Bronchial epithelial cell (primary cell): ENCODE data around the gene L1CAM. TPM values are rescaled to one million over a fixed set of nuclear protein-coding genes. Genes with fewer than 3 reads are reported as not detected.

ENCODE experiments used
- DNase-seq: peaks from one replicate; pipeline ENCODE4 v3.0.0-alpha.2; 2010; ENCODE audit warnings: low read depth
- FAIRE-seq: peaks from 2 replicates; lab custom pipeline; 2011; peaks lifted over from hg19 to GRCh38; lab: Jason Lieb, UNC
- H3K27me3 ChIP-seq: 2 replicates; pipeline ENCODE4 v1.5.1; 2011; ENCODE audit warnings: low read length; ENCODE audit not compliant: control insufficient read depth, insufficient read depth
- H3K36me3 ChIP-seq: 2 replicates; pipeline ENCODE4 v1.5.1; 2011; ENCODE audit warnings: low read length; ENCODE audit not compliant: control insufficient read depth, insufficient read depth
- H3K4me3 ChIP-seq: 2 replicates; pipeline ENCODE4 v1.5.1; 2011; ENCODE audit warnings: mild to moderate bottlenecking, low read depth, low read length, control low read depth
- total RNA-seq: library from RNA; depleted of rRNA; stranded (reverse); fragments of >200 nt; gene quantifications from 2 replicates; pipeline ENCODE4 v1.2.1, GENCODE V29; 2014
- TF ChIP-seq, protein P1 (sequence below): IDR thresholded peaks from 2 replicates; pipeline ENCODE4 v1.5.1; 2011; ENCODE audit warnings: mild to moderate bottlenecking, moderate library complexity, low read length, control low read depth, inconsistent platforms; ENCODE audit not compliant: insufficient read depth, severe bottlenecking

Gene L1CAM
- total RNA-seq, 1 donor from 2014 or later = 0.26 TPM

DNA sequence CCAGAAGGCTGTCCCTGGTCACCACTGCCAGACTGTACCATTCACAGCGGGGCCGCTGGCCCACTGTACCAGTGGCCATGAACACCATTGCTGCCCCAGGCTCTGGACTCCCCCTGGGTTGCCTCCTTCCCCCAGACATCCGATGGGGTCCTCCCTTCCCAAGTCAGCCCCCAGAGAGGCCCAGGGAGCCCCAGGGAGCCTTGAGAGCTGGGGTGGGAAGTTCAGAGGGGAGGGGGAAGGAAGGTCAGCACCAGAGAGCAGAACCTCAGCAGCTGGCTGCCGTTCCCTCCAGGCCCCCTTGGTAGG lies 40.5 kb upstream of the L1CAM start:
- TF ChIP-seq, protein P1, sequence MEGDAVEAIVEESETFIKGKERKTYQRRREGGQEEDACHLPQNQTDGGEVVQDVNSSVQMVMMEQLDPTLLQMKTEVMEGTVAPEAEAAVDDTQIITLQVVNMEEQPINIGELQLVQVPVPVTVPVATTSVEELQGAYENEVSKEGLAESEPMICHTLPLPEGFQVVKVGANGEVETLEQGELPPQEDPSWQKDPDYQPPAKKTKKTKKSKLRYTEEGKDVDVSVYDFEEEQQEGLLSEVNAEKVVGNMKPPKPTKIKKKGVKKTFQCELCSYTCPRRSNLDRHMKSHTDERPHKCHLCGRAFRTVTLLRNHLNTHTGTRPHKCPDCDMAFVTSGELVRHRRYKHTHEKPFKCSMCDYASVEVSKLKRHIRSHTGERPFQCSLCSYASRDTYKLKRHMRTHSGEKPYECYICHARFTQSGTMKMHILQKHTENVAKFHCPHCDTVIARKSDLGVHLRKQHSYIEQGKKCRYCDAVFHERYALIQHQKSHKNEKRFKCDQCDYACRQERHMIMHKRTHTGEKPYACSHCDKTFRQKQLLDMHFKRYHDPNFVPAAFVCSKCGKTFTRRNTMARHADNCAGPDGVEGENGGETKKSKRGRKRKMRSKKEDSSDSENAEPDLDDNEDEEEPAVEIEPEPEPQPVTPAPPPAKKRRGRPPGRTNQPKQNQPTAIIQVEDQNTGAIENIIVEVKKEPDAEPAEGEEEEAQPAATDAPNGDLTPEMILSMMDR = no peak
- no peaks in the 10 kb centered on the region for H3K27me3 ChIP-seq
- peaks cover 4% of the 10 kb centered on the region for H3K36me3 ChIP-seq
- no peak for DNase-seq
- H3K4me3 ChIP-seq = no peak overlapping the region
- FAIRE-seq = no peak

DNA sequence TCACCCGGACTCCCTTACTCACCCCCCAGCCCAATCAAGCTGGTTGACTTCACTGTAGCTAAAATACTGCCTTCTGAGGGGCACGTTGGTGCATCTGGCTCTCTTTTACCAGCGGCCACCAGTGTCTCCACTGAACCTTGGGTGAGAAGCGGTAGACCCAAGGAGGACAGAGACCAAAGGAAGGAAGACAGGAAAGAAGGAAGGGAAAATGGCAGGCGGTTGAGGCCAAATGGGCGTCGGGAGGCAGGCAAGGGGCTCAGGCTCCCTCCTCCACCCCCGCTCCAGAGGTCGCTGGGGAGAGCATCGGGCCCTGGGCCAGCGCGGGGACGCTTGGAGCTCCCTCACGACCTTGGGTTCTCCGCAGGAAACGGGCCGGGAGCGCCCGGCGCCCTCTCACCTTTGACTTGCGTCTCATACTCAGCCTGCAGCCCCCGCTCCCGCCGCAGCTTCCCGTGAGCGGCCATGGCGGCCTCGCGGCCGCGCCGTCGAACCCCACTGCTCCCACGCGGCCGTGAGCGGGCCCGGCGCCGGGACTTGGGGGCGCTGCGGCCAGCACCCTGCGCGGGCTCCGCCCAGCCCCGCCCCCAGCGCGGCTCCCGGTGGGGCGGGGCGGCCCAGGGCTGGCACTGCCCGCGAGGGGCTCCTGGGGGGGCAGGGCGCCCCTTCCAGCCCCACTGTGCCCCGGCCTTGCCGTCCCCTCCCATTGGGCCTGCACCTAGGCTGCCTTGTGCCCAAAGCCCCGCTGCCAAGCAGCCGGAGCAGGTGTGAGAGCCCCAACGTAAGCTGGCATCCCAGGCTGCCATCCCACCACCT lies 40.0 kb upstream of the L1CAM start, which contains the start of gene ARHGAP4:
ARHGAP4 (minus strand) TSS at position 526 of the 813 bp plus-strand sequence; CDS start at position 464, 62 bp downstream.
- FAIRE-seq (no peak), DNase-seq (no peak)
- H3K36me3 ChIP-seq = peaks cover 1% of the 10 kb centered on the region
- TF ChIP-seq, protein P1 = no peak
- peak within 1 kb of the TSS; percentile 53 for H3K4me3 ChIP-seq
- no peaks in the 10 kb centered on the region for H3K27me3 ChIP-seq

DNA sequence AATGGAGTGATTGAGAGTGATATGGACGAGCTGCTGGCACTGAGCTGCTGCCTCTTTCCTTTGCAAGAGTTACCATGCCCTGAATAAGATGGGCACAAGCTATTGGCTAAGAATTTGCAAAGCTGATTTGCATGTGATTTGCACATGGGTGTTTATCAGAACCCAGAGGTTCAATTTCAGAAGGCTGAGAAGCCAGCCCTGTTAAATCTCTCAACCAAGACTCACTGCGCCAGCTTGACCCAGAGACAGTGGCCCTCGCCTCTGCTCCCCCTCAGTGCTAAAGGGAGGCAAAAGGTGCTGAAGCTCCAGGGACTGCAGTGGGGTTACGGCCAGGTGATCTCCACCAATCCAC lies 39.4 kb upstream of the L1CAM start:
- peaks cover 1% of the 10 kb centered on the region for H3K36me3 ChIP-seq
- FAIRE-seq = no peak
- TF ChIP-seq, protein P1 = no peak
- H3K4me3 ChIP-seq = no peak overlapping the region
- no peaks in the 10 kb centered on the region for H3K27me3 ChIP-seq
- DNase-seq = no peak

DNA sequence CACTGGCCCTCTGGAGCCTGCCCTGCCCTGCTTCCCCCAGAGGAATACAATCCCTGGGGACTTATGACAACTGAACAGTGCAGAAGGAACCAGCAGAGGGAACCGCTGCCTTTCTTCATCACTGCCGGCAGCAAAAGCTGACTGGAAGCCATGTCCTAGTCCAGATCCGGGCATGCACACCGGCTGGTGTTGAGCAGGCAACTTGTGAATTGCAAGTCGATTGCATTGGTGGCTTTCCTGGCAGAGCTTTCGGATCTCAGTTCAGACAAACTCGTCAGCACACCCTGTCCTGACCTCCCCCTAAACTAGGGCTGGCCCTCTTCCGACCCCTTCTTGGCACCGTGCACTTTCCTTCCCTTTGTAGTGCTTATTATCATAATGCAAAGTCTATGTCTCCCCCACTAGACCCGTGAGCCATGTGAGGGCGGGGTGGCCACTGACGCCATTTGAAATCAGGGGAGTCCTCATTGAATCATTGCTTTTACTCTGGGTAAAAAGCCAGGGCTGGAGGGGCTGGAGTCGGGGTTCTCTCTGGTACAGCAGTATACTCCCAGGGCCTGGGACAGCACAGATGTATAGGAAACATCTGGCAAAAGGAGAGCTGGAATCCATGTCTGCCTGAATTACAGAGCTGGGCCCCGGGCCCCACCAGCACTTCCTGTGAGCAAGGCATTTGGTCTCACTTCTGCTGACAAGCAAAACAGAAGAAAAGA lies 38.3 kb upstream of the L1CAM start:
- TF ChIP-seq, protein P1 = peak; percentile 20
- no peak for DNase-seq
- Histone ChIP-seq H3K36me3 (no peaks in the 10 kb centered on the region), H3K27me3 (no peaks in the 10 kb centered on the region), H3K4me3 (no peak overlapping the region)
- no peak for FAIRE-seq

DNA sequence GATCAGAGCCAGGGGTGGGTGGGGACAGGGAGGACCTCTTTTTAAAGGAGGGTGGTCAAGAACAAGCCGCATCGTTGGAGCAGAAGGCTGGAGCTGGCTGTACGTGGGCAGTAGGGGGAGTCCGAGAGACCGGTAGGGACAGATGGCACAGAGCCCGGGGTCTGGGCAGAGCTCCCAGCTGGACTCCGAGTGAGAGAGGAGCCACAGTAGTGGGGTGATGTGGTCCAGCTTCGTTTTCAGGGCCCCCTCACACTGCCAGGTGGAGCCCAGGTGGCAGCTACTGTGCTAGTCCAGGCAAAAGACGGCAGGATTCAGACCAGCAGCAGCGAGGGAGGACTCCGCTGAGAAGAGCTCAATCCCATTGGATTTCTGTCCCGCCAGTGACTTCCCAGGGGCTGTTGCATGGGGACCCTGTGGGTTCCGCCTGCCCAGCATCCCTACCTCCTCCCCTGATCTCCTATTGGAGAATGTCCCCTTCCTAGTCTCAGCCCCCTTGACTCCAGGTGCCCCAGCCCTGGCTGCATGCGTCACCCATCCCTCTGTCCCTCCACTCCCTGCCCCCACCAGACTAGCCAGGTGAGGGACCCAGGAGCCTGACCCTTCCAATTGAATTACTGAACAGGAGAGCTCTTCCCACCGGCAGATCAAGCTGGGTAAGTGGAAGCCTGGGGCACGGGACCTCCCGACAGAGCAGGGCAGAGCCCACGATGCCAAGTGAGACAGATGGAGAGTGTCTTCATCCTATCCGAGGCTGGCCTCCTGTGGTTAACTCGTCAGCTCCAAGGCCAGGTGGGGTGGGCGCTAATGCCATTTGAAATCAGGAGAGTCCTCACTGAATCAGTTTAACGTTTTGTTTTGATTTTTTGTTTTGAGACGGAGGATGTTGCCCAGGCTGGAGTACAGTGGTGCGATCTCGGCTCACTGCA lies 37.2 kb upstream of the L1CAM start:
- no peak for FAIRE-seq
- Histone ChIP-seq H3K4me3 (no peak overlapping the region), H3K27me3 (no peaks in the 10 kb centered on the region), H3K36me3 (no peaks in the 10 kb centered on the region)
- DNase-seq = no peak
- TF ChIP-seq, protein P1 = peak; percentile 70
